ENCODE data around the gene CDH12.

DNA sequence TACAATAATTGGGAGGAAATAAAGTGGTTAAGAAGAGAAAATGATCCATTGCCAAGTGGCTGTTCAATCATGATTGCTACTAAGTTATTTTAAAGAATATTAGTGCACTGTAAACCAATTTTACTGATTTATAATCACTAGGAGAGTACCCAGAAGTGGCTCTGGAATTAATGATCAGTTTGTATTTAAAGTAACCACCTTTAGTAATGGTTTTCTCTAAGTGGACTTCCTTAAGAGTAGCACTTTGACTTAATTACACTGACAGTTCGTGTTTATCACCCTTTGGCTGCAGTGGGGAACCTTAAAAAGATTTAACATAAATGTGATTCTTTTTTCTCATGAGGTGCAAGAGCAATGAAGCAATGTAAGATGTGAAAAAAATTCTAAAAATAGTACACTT is 310.8 kb downstream of the CDH12 start:
- TF ChIP-seq REST (IDR thresholded peaks at IDR 0.05): no peak
- TF ChIP-seq, protein P1, sequence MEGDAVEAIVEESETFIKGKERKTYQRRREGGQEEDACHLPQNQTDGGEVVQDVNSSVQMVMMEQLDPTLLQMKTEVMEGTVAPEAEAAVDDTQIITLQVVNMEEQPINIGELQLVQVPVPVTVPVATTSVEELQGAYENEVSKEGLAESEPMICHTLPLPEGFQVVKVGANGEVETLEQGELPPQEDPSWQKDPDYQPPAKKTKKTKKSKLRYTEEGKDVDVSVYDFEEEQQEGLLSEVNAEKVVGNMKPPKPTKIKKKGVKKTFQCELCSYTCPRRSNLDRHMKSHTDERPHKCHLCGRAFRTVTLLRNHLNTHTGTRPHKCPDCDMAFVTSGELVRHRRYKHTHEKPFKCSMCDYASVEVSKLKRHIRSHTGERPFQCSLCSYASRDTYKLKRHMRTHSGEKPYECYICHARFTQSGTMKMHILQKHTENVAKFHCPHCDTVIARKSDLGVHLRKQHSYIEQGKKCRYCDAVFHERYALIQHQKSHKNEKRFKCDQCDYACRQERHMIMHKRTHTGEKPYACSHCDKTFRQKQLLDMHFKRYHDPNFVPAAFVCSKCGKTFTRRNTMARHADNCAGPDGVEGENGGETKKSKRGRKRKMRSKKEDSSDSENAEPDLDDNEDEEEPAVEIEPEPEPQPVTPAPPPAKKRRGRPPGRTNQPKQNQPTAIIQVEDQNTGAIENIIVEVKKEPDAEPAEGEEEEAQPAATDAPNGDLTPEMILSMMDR (IDR thresholded peaks at IDR 0.05): no peak
- no peak for TF ChIP-seq CEBPB (IDR thresholded peaks at IDR 0.05)
- no peak for TF ChIP-seq NR3C1 (IDR thresholded peaks at IDR 0.05)
- no peak for TF ChIP-seq ZFP36 (IDR thresholded peaks at IDR 0.05; ENCODE audit: borderline replicate concordance, partially characterized antibody)
- no peak for TF ChIP-seq MAZ (IDR thresholded peaks at IDR 0.05; ENCODE audit: borderline replicate concordance, low read depth, low read length)
- no peak for TF ChIP-seq SMC3 (IDR thresholded peaks at IDR 0.05)
- TF ChIP-seq MYC (IDR thresholded peaks at IDR 0.05; ENCODE audit: borderline replicate concordance, low read length): no peak
- TF ChIP-seq POLR2A (IDR thresholded peaks at IDR 0.05; ENCODE audit: low read length): no peak
- TF ChIP-seq, protein P2, sequence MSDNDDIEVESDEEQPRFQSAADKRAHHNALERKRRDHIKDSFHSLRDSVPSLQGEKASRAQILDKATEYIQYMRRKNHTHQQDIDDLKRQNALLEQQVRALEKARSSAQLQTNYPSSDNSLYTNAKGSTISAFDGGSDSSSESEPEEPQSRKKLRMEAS (IDR thresholded peaks at IDR 0.05): no peak
- no peak for TF ChIP-seq GATA3 (IDR thresholded peaks at IDR 0.05; ENCODE audit: borderline replicate concordance)
- no peak for TF ChIP-seq HDAC2 (IDR thresholded peaks at IDR 0.05)
- TF ChIP-seq HMGXB4 (CRISPR knock-in tag; IDR thresholded peaks at IDR 0.05; ENCODE audit: borderline replicate concordance): no peak
- TF ChIP-seq KDM5A (IDR thresholded peaks at IDR 0.05): no peak
